HFFc6 (cell line): ENCODE data around the gene MUC5B. TPM values are rescaled to one million over a fixed set of nuclear protein-coding genes. Genes with fewer than 3 reads are reported as not detected.

Source experiments
- DNase-seq: peaks from one replicate; pipeline ENCODE4 v3.0.0-alpha.2; 2018
- H3K27ac Mint-ChIP-seq: 2 replicates; pipeline ENCODE4 v1.8.0; 2020; ENCODE audit warnings: mild to moderate bottlenecking, mixed read lengths
- H3K27me3 Mint-ChIP-seq: 2 replicates; pipeline ENCODE4 v1.8.0; 2021; ENCODE audit warnings: mild to moderate bottlenecking, moderate library complexity, mixed read lengths; ENCODE audit not compliant: insufficient read depth
- H3K36me3 Mint-ChIP-seq: 2 replicates; pipeline ENCODE4 v1.8.0; 2021; ENCODE audit warnings: low read depth, mixed read lengths
- H3K4me1 Mint-ChIP-seq: 2 replicates; pipeline ENCODE4 v1.8.0; 2020; ENCODE audit warnings: low read depth, mixed read lengths
- H3K4me3 Mint-ChIP-seq: 2 replicates; pipeline ENCODE4 v1.8.0; 2020; ENCODE audit warnings: mild to moderate bottlenecking, moderate library complexity, mixed read lengths
- H3K9me3 Mint-ChIP-seq: 2 replicates; pipeline ENCODE4 v1.8.0; 2020; ENCODE audit warnings: mild to moderate bottlenecking, mixed read lengths
- total RNA-seq, 6 experiments: library from RNA; stranded (reverse); fragmentation: NEBNext Ultra II Directional; extraction: Animal tissue kit (Norgen Biotek cat#: 25700); gene quantifications; 2 replicates in 1 of 6; 3 replicates in 5 of 6; pipeline ENCODE4 v1.2.3, GENCODE V29; 2021
- TF ChIP-seq, protein P1 (sequence below): fragments of 200-600 bp; sonication (generic); IDR thresholded peaks from 2 replicates; pipeline ENCODE4 v1.5.0; 2021; ENCODE audit warnings: antibody characterized with exemption, mild to moderate bottlenecking

MUC5B gene
- total RNA-seq, 6 experiments from 2014 or later = not detected

- TF ChIP-seq, protein P1, sequence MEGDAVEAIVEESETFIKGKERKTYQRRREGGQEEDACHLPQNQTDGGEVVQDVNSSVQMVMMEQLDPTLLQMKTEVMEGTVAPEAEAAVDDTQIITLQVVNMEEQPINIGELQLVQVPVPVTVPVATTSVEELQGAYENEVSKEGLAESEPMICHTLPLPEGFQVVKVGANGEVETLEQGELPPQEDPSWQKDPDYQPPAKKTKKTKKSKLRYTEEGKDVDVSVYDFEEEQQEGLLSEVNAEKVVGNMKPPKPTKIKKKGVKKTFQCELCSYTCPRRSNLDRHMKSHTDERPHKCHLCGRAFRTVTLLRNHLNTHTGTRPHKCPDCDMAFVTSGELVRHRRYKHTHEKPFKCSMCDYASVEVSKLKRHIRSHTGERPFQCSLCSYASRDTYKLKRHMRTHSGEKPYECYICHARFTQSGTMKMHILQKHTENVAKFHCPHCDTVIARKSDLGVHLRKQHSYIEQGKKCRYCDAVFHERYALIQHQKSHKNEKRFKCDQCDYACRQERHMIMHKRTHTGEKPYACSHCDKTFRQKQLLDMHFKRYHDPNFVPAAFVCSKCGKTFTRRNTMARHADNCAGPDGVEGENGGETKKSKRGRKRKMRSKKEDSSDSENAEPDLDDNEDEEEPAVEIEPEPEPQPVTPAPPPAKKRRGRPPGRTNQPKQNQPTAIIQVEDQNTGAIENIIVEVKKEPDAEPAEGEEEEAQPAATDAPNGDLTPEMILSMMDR = no peak
- no peak for DNase-seq
- Mint-ChIP-seq H3K27ac (no peak overlapping the region), H3K4me1 (peaks cover 15% of the 10 kb centered on the region), H3K36me3 (peaks cover 20% of the 10 kb centered on the region), H3K9me3 (peaks cover 15% of the 10 kb centered on the region), H3K27me3 (peaks cover 4% of the 10 kb centered on the region; the same call in 1 of the 2 replicates), H3K4me3 (no peak overlapping the region)
These were observed 84.5 kb downstream of the MUC5B start for GRCh38 chr11:1307163-1307870.

DNA sequence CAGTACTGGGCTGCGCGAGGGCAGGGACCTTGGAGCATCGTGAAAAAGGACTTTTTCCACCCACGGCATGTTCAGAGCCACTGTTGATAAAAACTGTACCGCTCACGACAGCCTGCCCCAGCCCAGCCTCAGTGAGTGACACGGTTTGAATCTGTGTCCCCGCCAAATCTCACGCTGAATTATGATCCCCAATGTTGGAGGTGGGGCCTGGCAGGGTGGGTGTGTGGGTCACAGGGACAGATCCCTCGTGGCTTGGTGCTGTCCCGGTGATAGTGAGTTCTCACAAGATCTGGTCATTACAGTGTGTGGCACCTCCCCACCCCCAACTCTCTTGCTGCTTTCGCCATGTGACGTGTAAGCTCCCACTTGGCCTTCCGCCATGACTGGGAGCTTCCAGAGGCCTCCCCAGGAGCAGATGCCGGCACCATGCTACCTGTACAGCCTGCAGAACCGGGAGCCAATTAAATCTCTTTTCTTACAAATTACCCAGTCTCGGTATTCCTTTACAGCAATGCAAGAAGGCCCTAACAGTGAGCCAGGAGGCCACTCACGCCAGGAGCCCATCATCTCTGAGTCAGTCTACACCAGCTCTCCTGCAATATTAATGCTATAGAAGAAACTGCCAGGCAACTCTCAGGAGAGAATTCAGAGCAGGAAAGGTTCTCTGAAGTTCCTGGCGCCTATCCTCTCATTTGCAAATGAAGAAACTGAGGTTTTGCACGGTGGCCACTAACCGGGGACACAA, 85.3 kb downstream of the MUC5B start:
- Mint-ChIP-seq H3K27me3 (peaks cover 4% of the 10 kb centered on the region; the same call in 1 of the 2 replicates), H3K4me3 (peak overlapping the region; percentile 77), H3K4me1 (peaks cover 15% of the 10 kb centered on the region), H3K36me3 (peaks cover 20% of the 10 kb centered on the region), H3K27ac (peak overlapping the region; percentile 47; the same call in 1 of the 2 replicates), H3K9me3 (peaks cover 15% of the 10 kb centered on the region)
- DNase-seq = no peak
- TF ChIP-seq, protein P1 = no peak

DNA sequence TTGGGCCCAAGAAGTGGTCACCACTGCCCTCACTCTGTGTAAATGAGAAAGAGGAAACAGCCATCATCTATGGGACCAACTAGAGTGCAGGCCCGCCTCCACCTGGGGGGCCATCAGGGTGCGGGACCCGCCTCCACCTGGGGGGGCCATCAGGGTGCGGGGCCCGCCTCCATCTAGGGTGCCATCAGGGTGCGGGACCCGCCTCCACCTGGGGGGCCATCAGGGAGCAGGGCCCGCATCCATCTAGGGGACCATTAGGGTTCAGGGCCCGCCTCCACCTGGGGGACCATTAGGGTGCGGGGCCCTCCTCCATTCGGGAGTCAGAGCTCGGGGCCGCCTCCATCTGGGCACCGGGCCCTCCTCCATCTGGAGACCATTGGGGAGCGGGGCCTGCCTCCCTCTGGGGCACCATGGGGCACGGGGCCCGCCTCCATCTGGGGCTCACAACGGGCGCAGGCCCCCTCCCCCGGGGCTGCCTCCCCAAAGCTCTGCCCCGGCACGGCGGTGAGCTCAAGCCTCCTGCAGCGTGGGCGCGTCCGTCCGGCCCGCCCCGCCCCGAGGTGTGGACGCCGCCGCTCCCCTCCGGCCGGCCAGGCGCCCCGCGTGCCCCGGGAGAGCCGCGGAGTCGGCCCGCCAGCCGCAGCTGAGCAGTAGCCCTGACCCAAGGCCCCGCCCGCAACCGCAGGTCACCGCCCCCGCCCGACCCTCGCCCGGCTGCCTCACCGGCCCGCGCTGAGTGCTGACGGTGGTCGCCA, 86.1 kb downstream of the MUC5B start:
- Mint-ChIP-seq H3K4me1 (peaks cover 15% of the 10 kb centered on the region), H3K27me3 (peaks cover 5% of the 10 kb centered on the region; the same call in 1 of the 2 replicates), H3K9me3 (peaks cover 15% of the 10 kb centered on the region), H3K36me3 (peaks cover 20% of the 10 kb centered on the region), H3K4me3 (peak overlapping the region; percentile 77), H3K27ac (peak overlapping the region; percentile 47; the same call in 1 of the 2 replicates)
- TF ChIP-seq, protein P1 = no peak
- DNase-seq = no peak

- H3K4me3 Mint-ChIP-seq = peak within 1 kb of the TSS; percentile 82
- H3K36me3 Mint-ChIP-seq = peaks cover 20% of the 10 kb centered on the region
- peak; percentile 89 for DNase-seq
- H3K9me3 Mint-ChIP-seq = peaks cover 15% of the 10 kb centered on the region
- peaks cover 15% of the 10 kb centered on the region for H3K4me1 Mint-ChIP-seq
- peak within 1 kb of the TSS; percentile 88 for H3K27ac Mint-ChIP-seq
- TF ChIP-seq, protein P1 = no peak; the same call in 1 of the 2 replicates
- peaks cover 6% of the 10 kb centered on the region; the same call in 1 of the 2 replicates for H3K27me3 Mint-ChIP-seq
These were observed 86.8 kb downstream of the MUC5B start, which contains the start of gene TOLLIP for GRCh38 chr11:1309498-1310317. TSS of gene TOLLIP (minus strand) at chr11:1309632. CDS start at chr11:1309498, 134 bp downstream.
